ENCODE data around the gene ARHGAP23.

The ARHGAP23 gene

DNA sequence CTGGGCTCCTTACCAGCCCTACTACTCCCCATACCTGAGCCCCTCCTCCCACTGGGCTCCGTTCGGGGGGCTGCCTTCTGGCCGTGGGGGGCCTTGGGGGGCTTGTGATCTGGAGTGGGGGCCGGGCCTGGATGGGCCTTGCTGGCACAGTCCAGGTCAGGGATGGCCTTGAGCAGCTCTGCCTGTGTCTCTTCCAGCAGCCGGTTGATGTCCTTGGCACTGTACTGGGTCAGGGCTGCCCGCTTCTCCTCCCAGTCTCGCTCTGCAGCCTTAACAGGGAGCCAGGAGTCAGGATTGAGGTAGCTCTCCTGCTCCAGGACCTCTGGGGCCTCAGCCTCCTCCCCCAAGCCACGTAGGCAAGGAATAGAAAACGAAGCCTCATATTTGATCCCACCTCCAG is 122.9 kb downstream of the ARHGAP23 start:
- no peak for DNase-seq (ENCODE audit: low spot score)

DNA sequence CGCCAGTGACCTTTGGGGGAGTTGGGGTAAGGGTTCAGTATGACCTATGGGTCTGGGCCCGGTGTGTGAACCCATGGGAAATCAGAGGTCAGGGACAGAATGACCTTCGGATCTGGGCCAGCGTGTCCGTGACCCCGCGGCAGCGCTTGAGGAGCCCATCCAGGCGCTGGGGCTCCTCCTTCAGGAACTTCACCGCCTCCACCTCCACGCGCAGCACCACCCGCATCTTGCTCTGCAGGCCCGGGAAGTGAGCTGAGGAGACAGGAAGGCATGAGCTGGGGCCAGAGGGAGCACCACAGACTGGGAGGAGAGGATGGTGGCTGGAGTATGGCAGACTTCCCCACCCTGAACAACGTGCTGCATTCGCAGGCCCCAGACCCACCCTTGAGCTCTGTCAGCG is 124.1 kb downstream of the ARHGAP23 start:
- no peak for DNase-seq (ENCODE audit: low spot score)

DNA sequence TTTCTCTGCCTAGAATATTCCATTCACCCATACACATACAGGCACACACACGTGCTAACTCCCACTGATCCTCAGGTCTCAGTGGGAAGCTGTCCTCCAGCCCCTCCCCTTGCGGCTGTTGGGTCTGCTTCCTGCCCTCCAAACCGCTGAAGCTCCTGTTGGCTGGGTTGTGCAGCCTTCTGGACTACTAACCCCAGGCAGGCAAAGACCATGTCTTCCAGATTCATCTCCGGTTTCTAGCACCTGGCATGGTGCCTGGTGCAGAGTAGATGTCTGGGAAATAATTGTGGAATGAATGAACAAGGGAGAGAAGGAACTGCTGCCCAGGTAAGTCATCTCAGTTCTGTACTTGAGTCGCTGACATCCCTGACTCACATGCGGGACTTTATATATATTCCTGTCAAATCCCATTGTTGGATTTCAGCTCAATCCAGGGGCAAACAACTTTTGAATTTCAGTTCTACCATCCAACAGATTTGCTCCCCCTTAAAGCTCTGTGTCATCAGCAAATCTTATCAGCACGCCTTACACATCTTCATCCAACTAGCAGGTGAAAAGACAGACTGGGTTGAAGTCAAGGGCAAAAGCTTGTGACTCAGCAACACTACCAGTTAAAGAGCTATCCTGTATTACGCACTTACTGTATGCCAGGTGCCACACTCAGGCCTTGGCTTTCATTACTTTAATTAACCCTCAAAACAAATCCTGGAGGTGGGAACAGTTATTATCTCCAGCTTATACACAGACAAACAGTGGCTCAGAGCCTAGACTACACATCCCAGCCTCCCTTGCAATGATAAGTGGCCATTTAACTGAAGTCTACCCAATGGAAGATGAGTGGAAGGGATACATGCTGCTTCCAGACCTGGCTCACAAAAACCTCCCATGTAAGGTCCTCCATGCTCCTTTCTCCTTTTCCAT is 126.4 kb downstream of the ARHGAP23 start:
- no peak for DNase-seq (ENCODE audit: low spot score)

DNA sequence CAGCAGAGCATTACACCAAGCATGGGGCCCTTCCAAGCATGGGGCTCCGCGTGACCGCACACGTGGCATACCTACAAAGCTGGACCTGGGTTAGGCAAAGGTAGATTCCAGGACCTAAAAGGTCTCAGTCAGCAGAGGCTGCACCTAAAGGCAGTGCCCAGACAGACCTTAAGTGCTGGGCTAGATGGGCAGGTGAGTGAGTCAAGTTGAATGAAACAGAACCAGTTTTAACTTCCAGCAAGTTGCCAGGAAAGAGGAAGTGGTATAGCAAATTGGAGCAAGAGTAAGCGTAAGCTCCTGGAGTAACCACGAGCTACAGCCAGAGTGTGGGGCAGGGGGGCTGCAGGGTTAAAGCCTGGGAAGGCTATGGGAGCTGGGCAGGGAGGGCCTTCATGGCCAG is 128.0 kb downstream of the ARHGAP23 start:
- no peak for DNase-seq (ENCODE audit: low spot score)

DNA sequence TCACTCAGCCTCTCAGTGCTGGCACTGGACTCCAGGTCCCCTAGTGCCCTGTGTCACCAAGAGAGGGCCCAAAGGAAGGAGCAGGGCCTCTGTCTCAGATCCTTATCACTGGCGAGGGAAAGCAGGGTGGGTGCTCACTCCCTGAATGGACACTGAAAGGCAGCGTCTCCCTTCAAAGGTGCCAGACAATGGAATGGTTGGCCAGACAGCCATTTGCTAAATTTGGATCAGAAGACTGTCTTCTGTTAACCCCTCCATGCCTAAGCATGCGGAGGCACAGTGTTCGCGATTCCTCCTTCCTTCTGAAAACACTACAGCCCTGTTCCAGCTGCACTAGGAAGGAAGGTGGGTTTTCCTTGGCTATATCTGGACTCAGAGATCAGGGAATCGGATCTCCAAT is 129.1 kb downstream of the ARHGAP23 start:
- DNase-seq (ENCODE audit: low spot score), result no peak

DNA sequence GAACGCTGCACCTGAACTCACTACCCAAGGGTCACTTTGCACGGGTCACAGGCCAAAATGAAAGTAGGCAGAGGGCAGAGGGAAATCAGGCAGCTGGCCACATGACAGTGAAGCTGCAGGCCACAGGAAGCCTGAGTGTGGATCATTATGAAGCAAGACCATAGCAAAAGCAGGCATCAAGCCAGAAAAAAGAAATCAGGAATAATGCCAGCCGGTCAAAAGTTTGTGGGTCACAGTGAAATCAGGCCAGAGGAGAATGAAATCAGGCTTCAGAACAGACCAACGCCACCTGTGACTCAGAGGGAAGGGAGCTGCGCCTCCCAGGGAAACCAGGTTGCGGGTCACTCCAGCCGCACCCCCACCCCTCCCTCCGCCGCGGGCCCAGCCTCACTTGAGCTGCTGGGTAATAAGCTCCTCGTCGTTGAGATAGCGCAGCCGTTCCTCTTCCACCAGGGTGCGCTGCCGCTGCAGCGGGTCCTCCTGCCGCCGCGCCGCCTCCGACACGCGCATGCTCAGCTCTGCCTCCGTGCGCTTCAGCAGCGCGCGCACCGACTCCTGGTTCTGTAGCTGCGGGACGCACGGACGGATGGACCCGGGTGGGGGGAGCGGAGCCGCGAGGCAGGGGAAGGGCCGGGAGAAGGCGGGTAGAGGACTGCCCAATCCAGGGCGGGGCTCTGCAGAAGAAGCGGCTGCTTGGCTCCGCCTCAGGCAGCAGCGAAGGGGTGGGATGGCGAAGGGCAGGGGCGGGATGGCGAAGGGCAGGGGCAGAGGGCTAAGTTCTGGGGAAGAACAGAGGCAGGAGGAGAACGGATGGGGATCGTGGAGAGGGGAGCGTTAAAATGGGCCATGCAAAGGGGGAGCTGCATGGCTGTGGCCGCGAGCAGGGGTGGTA is 129.8 kb downstream of the ARHGAP23 start:
- DNase-seq (ENCODE audit: low spot score), result peak; percentile 98

DNA sequence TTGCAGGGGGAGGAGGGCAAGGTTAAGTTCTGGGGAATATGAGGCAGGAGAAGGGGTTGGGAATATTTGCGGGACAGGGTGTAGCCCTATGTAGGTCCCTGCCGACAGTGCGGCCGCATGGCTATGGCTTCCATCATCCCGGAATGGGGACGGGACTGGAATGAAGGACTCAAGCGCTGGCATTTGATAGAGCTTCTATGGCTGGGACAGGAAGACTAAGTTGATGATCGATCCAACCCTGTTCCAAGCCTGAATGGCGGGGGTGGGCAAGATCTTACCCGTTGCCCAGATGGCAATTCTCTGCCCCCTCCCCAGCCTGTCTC is 130.4 kb downstream of the ARHGAP23 start:
- DNase-seq (ENCODE audit: low spot score), result no peak

DNA sequence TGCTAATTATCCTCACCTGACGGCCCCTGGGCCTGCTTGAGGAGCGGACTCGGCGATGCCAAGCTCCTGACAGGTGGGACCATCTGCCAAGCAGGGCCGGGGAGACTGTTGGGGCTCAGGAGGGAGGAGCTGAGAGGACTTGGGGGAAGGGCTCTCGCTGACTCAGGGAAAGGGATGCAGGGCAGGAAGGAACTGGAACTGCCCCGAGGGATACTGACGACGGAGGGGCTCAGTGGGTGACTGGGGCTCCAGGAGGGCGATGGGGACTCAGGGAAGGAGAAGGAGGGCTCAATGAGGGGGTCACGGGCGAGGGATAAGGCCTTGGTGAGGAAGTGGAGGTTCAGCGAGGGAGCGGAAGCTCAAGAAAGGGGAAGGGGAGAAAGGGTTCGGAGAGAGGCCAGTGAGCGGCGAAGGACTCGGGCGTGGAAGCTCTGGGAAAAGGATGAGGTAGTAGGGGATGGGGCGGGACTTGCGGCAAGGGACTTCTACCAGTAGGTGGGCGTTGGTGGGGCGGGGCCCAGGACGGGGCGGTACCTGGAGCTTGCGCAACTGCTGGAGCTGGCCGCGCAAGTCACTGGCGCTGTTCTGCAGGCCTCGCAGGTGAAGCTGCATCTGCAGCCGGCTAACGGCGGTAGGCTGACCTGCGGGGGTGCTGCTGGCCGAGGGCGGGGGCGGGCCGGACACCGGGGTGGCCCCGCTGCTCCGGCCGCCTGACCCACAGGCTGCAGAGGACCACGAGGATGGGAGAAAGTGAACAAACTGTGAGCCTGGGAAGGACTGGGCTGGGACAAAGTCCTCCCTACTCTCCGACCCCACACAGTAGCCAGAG is 131.0 kb downstream of the ARHGAP23 start:
- DNase-seq (ENCODE audit: low spot score), result peak; percentile 97

DNA sequence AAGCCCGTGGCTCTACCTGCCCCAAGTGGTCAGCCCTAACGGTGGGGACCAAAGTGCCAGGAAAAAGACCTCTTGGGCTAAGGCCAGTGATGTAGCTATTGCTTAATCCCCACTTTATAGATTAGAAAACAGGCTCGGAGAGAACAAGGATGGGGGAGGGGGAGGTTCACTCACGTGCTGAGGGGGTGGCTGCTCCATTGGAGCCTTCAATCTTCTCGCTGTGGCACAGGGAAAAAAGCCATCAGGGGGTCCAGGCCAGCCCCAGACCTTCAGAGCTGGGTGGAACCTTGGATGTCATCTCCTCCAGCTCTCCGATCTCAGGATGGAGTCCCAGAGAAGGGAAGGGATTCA is 131.6 kb downstream of the ARHGAP23 start:
- no peak for DNase-seq (ENCODE audit: low spot score)

DNA sequence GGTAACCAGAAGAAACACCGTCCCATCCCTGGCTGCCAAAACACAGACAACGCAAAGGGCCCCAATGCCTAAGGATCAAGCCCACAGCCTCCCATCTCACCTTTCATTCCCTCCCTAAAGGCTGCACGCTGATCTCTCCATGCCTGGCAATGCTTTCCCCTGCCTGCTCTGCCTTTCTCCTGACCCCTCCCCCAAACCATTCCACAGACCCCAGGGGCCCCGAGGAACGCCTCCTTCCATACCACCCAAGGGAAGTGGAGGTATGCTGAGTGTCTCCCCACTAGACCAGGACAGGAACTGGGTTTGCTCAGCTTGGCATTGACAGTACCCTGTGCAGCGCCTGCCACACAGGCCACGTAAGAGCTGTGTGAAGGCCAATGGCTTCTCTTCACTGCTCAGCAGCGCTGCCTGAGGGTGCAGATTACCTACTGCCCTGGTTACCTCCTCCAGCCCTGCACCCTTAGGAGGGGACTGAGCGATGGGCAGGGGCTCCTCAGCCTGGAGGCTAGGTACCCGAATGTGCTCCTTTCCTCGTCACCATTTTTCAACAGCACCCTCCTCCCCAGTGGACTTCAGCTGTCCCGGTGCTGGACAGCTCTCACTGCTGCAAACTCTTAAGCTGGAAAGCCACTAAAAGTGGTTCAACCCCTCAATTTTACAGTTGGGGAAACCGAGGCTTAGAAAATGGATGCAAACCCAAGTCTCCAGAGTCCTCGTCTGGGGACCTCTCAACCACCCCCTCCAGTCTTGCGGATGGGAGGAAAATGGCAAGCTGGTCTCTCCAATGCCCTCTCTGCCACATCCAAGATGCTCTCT is 132.4 kb downstream of the ARHGAP23 start:
- peak; percentile 41 for DNase-seq (ENCODE audit: low spot score)

DNA sequence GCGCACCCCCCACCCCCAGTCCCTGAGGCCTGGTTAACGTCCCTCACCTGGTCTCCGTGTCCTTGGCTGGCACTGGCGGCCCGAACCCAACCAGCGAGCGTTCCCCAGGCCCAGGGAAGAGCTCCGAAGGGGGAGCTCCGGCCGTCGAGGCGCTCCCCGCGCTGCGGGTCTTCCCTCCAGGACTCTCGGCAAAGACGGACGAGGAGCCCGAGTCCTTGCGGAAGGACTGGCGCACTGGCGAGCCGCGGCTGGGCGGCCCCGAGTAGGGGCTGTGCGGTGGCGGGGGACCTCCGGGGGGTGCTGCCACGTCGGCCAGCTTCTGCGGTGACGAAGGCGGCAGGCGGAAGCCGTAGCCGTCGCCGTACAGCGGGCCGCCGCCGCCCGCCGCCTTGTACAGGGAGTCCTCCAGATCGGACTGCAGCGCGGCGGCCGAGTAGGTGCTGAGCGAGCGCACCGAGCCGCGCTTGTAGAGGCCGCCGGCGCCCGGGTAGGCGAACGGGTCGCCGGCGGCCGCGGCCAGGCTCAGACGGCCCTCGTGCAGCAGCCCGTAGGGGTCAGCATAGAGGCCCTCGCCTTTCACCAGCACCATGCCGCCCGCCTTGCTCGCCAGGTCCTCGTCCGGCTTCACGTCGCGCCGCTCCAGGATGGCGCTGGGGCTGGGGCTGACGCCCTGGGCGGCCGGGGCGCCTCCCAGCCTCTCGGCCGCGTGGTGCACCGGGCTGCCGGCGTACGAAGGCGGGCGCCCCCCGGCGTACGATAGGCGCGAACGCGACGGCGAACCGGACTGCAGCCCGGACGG is 133.4 kb downstream of the ARHGAP23 start:
- no peak for DNase-seq (ENCODE audit: low spot score)

Measured in COLO829 (cell line).